Mononuclear cell (primary cell): ENCODE data around the gene DDX10. TPM values are rescaled to one million over a fixed set of nuclear protein-coding genes. Genes with fewer than 3 reads are reported as not detected.

Source experiments
- H3K27me3 ChIP-seq: 2 replicates; pipeline ENCODE4 v1.6.0; 2011; ENCODE audit warnings: low read length, control low read depth; ENCODE audit not compliant: insufficient read depth
- H3K4me1 ChIP-seq: 2 replicates; pipeline ENCODE4 v1.5.1; 2011; ENCODE audit warnings: mild to moderate bottlenecking, low read length, control low read depth; ENCODE audit not compliant: insufficient read depth
- H3K4me3 ChIP-seq: 2 replicates; pipeline ENCODE4 v1.5.1; 2011; ENCODE audit warnings: mild to moderate bottlenecking, low read length, moderate library complexity
- H3K9me3 ChIP-seq: 2 replicates; pipeline ENCODE4 v1.5.1; 2011; ENCODE audit warnings: low read depth, mild to moderate bottlenecking, control low read depth, low read length
- total RNA-seq: library from RNA; depleted of rRNA; stranded (reverse); fragments of >200 nt; gene quantifications from one replicate; pipeline ENCODE4 v1.2.3, GENCODE V29; 2012

The DDX10 gene
- total RNA-seq, 1 donor = 8.5 TPM

GRCh38 chr11:108870373-108871020 is 205.6 kb downstream of the DDX10 start:
- H3K4me3 ChIP-seq = no peak overlapping the region
- no peaks in the 10 kb centered on the region for H3K4me1 ChIP-seq
- no peaks in the 10 kb centered on the region for H3K9me3 ChIP-seq
- H3K27me3 ChIP-seq = no peaks in the 10 kb centered on the region

GRCh38 chr11:108871152-108871551 is 206.3 kb downstream of the DDX10 start:
- Histone ChIP-seq H3K27me3 (no peaks in the 10 kb centered on the region), H3K4me1 (no peaks in the 10 kb centered on the region), H3K4me3 (no peak overlapping the region)

DNA sequence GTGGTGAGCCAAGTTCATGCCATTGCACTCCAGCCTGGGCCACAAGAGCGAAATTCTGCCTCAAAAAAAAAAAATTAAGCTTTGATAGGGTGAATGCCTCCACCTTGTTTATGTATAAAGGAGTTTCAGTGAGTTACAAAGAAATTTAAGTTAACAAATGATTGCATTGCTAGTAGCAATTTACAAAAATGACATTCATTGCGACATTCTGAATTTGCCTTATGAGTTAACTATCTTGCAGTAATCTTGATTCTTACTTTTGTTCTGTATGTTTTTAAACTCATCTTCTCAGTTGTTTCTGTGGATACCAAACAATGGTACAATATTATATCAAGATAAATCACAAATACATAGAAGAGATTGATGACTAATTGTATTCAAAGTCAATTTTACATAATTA is 207.0 kb downstream of the DDX10 start:
- Histone ChIP-seq H3K4me1 (no peaks in the 10 kb centered on the region), H3K4me3 (no peak overlapping the region), H3K9me3 (no peaks in the 10 kb centered on the region), H3K27me3 (no peaks in the 10 kb centered on the region)

More at GRCh38 chr11:108871152-108871551, 206.3 kb downstream of the DDX10 start:
- no peaks in the 10 kb centered on the region for H3K9me3 ChIP-seq

- Histone ChIP-seq H3K4me1 (no peaks in the 10 kb centered on the region), H3K4me3 (no peak overlapping the region), H3K27me3 (no peaks in the 10 kb centered on the region), H3K9me3 (no peaks in the 10 kb centered on the region)
Measured at GRCh38 chr11:108872781-108873291, 208.0 kb downstream of the DDX10 start.

GRCh38 chr11:108873310-108873709 is 208.4 kb downstream of the DDX10 start:
- Histone ChIP-seq H3K4me1 (no peaks in the 10 kb centered on the region), H3K9me3 (no peaks in the 10 kb centered on the region), H3K4me3 (no peak overlapping the region), H3K27me3 (no peaks in the 10 kb centered on the region)

DNA sequence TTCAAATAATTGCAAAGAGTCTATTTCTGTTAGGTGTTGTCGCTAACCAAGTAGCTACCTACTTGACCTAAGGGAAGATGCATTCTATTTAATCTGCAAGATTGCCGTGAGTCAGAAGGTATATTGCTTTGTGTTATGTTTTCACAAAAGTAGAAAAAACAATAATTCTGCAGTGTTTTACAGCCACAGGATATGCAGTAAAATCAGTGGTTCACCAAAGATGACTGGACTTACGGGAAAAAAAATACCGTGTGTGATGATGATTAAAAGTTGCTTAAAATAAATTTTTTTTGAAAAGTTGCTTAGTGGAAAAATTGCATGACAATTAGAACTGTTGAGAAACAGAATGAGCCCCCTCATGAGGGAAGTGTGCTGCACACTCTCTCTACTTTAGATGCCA is 209.1 kb downstream of the DDX10 start:
- H3K4me3 ChIP-seq = no peak overlapping the region
- H3K9me3 ChIP-seq = no peaks in the 10 kb centered on the region
- no peaks in the 10 kb centered on the region for H3K27me3 ChIP-seq
- H3K4me1 ChIP-seq = no peaks in the 10 kb centered on the region

GRCh38 chr11:108875134-108875533 is 210.3 kb downstream of the DDX10 start:
- Histone ChIP-seq H3K9me3 (no peaks in the 10 kb centered on the region), H3K4me1 (no peaks in the 10 kb centered on the region), H3K27me3 (no peaks in the 10 kb centered on the region), H3K4me3 (no peak overlapping the region)

DNA sequence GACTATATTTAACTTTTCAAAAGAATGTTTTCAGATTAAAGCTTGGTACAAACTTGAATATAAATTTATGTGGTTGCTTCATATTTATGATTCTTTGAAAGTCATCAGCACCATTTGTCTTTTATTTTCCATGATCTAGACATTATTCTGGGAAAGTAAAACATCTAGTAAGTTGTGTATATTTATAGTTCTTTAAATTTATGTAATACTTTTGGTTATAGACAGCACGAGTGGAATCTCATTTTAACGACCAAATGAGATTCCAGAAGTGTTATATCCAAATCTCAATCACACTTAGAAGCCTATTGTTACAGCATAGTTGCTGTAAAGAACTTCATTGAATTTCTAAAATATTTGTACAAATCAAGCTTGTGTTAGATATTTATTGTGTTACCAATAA is 212.3 kb downstream of the DDX10 start:
- Histone ChIP-seq H3K4me1 (no peaks in the 10 kb centered on the region), H3K9me3 (no peaks in the 10 kb centered on the region), H3K27me3 (no peaks in the 10 kb centered on the region), H3K4me3 (no peak overlapping the region)

DNA sequence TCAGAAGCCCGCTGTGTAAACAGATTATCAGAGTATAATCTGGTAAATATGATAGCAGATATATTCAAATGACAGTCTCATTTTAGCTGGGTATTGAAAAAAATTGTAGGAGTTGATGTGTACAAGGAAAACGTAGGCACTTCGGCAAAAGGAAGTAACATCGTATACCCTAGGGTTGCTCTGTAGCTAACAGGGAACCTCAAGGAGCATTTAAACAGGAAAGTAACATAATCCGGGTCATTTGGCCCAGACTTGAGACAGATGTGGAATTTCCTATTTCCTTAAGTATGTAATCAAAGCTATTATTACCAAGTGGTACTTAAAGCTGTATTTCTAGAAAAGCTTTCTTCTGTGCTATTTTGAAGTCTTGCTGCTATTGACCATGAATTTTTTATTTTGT is 215.6 kb downstream of the DDX10 start:
- Histone ChIP-seq H3K27me3 (no peaks in the 10 kb centered on the region), H3K9me3 (no peaks in the 10 kb centered on the region), H3K4me1 (peaks cover 10% of the 10 kb centered on the region), H3K4me3 (no peak overlapping the region)

GRCh38 chr11:108881131-108881530 is 216.3 kb downstream of the DDX10 start:
- Histone ChIP-seq H3K27me3 (no peaks in the 10 kb centered on the region), H3K9me3 (no peaks in the 10 kb centered on the region), H3K4me3 (no peak overlapping the region), H3K4me1 (peaks cover 10% of the 10 kb centered on the region)

DNA sequence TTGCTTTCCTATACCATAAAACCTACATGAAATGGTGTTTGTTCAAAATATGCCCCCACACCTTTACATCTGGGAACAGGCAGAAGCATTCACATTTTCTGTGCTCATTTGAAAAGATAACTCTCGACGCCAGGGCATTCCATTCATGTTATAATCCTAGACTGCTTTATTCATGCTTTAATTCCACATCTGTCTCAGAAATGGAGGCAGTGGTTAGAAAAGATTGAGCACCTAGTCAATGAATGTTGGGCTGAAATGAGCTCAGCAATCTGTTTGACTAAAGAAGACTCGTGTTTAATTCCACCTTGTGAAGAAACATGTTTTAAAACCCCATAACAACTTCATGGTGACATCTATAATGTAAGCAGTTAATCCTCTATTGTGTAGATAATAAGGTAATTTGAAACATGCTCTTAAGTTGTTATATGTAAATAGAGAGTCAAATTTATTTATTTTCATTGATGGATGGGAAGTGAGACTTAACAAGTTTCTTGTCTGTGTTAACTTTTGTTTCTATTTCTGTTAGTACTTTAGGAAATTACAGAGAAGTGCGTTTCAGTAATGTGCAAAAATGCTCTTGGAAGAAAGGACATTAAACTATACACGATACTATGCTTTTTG is 217.5 kb downstream of the DDX10 start:
- no peaks in the 10 kb centered on the region for H3K27me3 ChIP-seq
- no peak overlapping the region for H3K4me3 ChIP-seq
- peaks cover 10% of the 10 kb centered on the region for H3K4me1 ChIP-seq
- no peaks in the 10 kb centered on the region for H3K9me3 ChIP-seq

GRCh38 chr11:108886005-108886659 is 221.3 kb downstream of the DDX10 start:
- Histone ChIP-seq H3K9me3 (no peaks in the 10 kb centered on the region), H3K4me3 (no peak overlapping the region), H3K4me1 (peaks cover 10% of the 10 kb centered on the region), H3K27me3 (no peaks in the 10 kb centered on the region)

- H3K27me3 ChIP-seq = no peaks in the 10 kb centered on the region
- H3K9me3 ChIP-seq = no peaks in the 10 kb centered on the region
- no peak overlapping the region for H3K4me3 ChIP-seq
- peaks cover 10% of the 10 kb centered on the region for H3K4me1 ChIP-seq
Measured at GRCh38 chr11:108886660-108887009, 221.8 kb downstream of the DDX10 start.

DNA sequence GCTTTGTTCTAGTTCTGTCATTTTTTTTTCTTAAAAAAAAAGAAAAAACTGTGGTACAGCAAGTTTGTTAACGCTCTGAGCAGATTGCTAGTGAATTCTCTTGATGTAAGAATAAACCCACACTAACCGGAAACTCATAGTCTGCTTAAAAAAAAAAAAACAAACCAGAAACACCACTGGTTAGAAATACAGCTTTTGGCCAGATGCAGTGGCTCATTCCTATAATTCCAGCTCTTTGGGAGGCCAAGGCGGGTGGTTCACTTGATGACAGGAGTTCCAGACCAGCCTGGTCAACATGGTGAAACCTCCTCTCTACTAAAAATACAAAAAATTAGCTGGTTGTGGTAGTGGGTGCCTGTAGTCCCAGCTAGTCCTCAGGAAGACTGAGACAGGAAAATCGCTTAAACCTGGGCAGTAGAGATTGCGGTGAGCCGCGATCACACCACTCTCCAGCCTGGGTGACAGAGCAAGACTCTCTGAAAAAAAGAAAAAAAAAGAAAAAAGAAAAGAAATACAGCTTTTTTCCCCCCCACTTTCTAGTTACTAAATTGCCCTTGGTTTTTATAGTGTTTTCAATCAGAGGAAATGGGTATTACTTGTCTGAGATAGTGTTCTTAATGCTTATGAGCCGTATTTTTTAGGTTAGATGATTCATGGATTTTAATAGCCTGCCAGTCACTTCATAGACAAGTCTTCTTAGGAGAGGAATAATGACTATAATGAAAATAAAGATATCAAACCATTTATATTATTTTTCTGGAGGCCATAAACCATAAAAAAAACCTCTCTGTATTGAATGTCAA is 222.8 kb downstream of the DDX10 start:
- Histone ChIP-seq H3K27me3 (no peaks in the 10 kb centered on the region), H3K9me3 (no peaks in the 10 kb centered on the region), H3K4me1 (peaks cover 10% of the 10 kb centered on the region), H3K4me3 (no peak overlapping the region)

- H3K27me3 ChIP-seq = no peaks in the 10 kb centered on the region
- no peaks in the 10 kb centered on the region for H3K9me3 ChIP-seq
- no peak overlapping the region for H3K4me3 ChIP-seq
- H3K4me1 ChIP-seq = no peaks in the 10 kb centered on the region
Measured at GRCh38 chr11:108890482-108891105, 225.7 kb downstream of the DDX10 start.
